IMR-90 (cell line): ENCODE results near the gene NWD2. TPM values are rescaled to one million over a fixed set of nuclear protein-coding genes. Genes with fewer than 3 reads are reported as not detected.

ENCODE experiments used
- ATAC-seq: fragments of 200-7000 bp; cut with Tn5 transposase; 2 replicates; pipeline ENCODE4 v1.9.1; 2020; ENCODE audit warnings: low read depth, mild to moderate bottlenecking, moderate library complexity
- BruUV-seq: library from RNA; stranded (reverse); fragments of 400-500 nt; replicated peaks from 2 replicates; lab custom pipeline; 2021; lab: Mats Ljungman, UMichigan
- CTCF ChIA-PET: fragments of 300-600 bp; formaldehyde crosslinking; extraction: SDS; loops from one replicate; lab custom pipeline; 2021; ENCODE audit warnings: antibody characterized with exemption; lab: Yijun Ruan, JAX
- POLR2A ChIA-PET: fragments of 300-600 bp; sonication (Branson Sonifier 250); formaldehyde crosslinking; loops from one replicate; lab custom pipeline; 2022; ENCODE audit warnings: antibody characterized with exemption; ENCODE audit not compliant: unreplicated experiment; lab: Charles Lee
- DNase-seq: peaks from one replicate; pipeline ENCODE4 v3.0.0; 2013
- H2AFZ ChIP-seq: replicated peaks from 2 replicates; pipeline ENCODE3; 2013; ENCODE audit warnings: low read length, mild to moderate bottlenecking; ENCODE audit not compliant: poor library complexity
- H2AK5ac ChIP-seq: 2 replicates; pipeline ENCODE4 v1.6.1; 2013; ENCODE audit warnings: low read depth, low read length, inconsistent platforms
- H2AK9ac ChIP-seq: replicated peaks from 2 replicates; pipeline ENCODE3; 2013; ENCODE audit warnings: mild to moderate bottlenecking, low read depth, low read length, moderate library complexity; ENCODE audit not compliant: poor library complexity
- H2BK120ac ChIP-seq: 2 replicates; pipeline ENCODE4 v1.6.1; 2013; ENCODE audit warnings: low read depth, low read length, inconsistent platforms
- H2BK15ac ChIP-seq: 3 replicates; pipeline ENCODE4 v1.6.1; 2013; ENCODE audit warnings: low read depth, low read length, inconsistent platforms
- H2BK20ac ChIP-seq: 2 replicates; pipeline ENCODE4 v1.6.1; 2013; ENCODE audit warnings: low read depth, mild to moderate bottlenecking, inconsistent platforms, low read length, moderate library complexity
- H2BK5ac ChIP-seq: 2 replicates; pipeline ENCODE4 v1.6.1; 2013; ENCODE audit warnings: mild to moderate bottlenecking, low read depth, low read length, inconsistent platforms; ENCODE audit not compliant: poor library complexity, severe bottlenecking
- H3K14ac ChIP-seq: replicated peaks from 2 replicates; pipeline ENCODE4 v1.6.1; 2013; ENCODE audit warnings: low read depth, low read length, inconsistent platforms
- H3K18ac ChIP-seq: 2 replicates; pipeline ENCODE4 v1.6.1; 2013; ENCODE audit warnings: low read depth, low read length, control low read depth
- H3K23ac ChIP-seq: 2 replicates; pipeline ENCODE4 v1.6.1; 2013; ENCODE audit warnings: low read depth, low read length, inconsistent platforms
- H3K27ac ChIP-seq: 2 replicates; pipeline ENCODE4 v1.5.1; 2013; ENCODE audit warnings: mild to moderate bottlenecking, control low read depth, low read length; ENCODE audit not compliant: insufficient read depth
- H3K27me3 ChIP-seq: 2 replicates; pipeline ENCODE4 v1.6.1; 2013; ENCODE audit warnings: low read length; ENCODE audit not compliant: control insufficient read depth, insufficient read depth
- H3K36me3 ChIP-seq: 2 replicates; pipeline ENCODE4 v1.6.1; 2013; ENCODE audit warnings: low read length, mixed read lengths; ENCODE audit not compliant: control insufficient read depth, insufficient read depth
- H3K4ac ChIP-seq: 2 replicates; pipeline ENCODE4 v1.6.1; 2013; ENCODE audit warnings: low read depth, low read length, inconsistent platforms
- H3K4me1 ChIP-seq: 2 replicates; pipeline ENCODE4 v1.6.1; 2013; ENCODE audit warnings: low read length, mixed read lengths; ENCODE audit not compliant: control insufficient read depth, insufficient read depth
- H3K4me2 ChIP-seq: 2 replicates; pipeline ENCODE4 v1.6.1; 2013; ENCODE audit warnings: low read depth, mild to moderate bottlenecking, control low read depth, low read length, moderate library complexity
- H3K4me3 ChIP-seq: 2 replicates; pipeline ENCODE4 v1.5.1; 2013; ENCODE audit warnings: low read depth, mild to moderate bottlenecking, control low read depth, low read length, moderate library complexity; ENCODE audit not compliant: insufficient read depth
- H3K56ac ChIP-seq: 2 replicates; pipeline ENCODE4 v1.6.1; 2013; ENCODE audit warnings: low read length, inconsistent platforms; ENCODE audit not compliant: insufficient read depth; ENCODE audit errors: extremely low read depth
- H3K79me1 ChIP-seq, 2 experiments: 2 replicates each; pipeline ENCODE4 v1.6.1; 2013; ENCODE audit warnings: low read length in 2 of 2, inconsistent platforms in 1 of 2, low read depth in 1 of 2
- H3K9ac ChIP-seq: 2 replicates; pipeline ENCODE4 v1.6.1; 2013; ENCODE audit warnings: low read depth, low read length, control low read depth
- H3K9me1 ChIP-seq: 2 replicates; pipeline ENCODE4 v1.6.1; 2013; ENCODE audit warnings: low read length, inconsistent platforms; ENCODE audit not compliant: insufficient read depth
- H3K9me3 ChIP-seq: 2 replicates; pipeline ENCODE4 v1.6.1; 2013; ENCODE audit warnings: low read length; ENCODE audit not compliant: control insufficient read depth, insufficient read depth
- H4K20me1 ChIP-seq: 2 replicates; pipeline ENCODE4 v1.6.1; 2013; ENCODE audit warnings: low read length, inconsistent platforms; ENCODE audit not compliant: insufficient read depth
- H4K5ac ChIP-seq: 2 replicates; pipeline ENCODE4 v1.6.1; 2013; ENCODE audit warnings: mild to moderate bottlenecking, low read depth, low read length, control low read depth
- H4K8ac ChIP-seq, 2 experiments: 2 replicates each; pipeline ENCODE4 v1.6.1; 2013; ENCODE audit warnings: low read depth in 2 of 2, low read length in 2 of 2, control low read depth in 1 of 2, inconsistent platforms in 1 of 2
- H4K91ac ChIP-seq: 2 replicates; pipeline ENCODE4 v1.6.1; 2013; ENCODE audit warnings: low read depth, low read length, inconsistent platforms; ENCODE audit not compliant: insufficient read depth
- BHLHE40 ChIP-seq: fragments of 150-350 bp; IDR thresholded peaks from 2 replicates; pipeline ENCODE4 v1.6.1; 2016; ENCODE audit warnings: mild to moderate bottlenecking, low read depth, low read length
- CHD1 ChIP-seq: IDR thresholded peaks from 2 replicates; pipeline ENCODE4 v1.6.1; 2012; ENCODE audit warnings: low read depth, low read length, improper control_type of control experiment
- MXI1 ChIP-seq: IDR thresholded peaks from 2 replicates; pipeline ENCODE4 v1.6.1; 2012; ENCODE audit warnings: low read depth, mild to moderate bottlenecking, low read length, moderate library complexity, borderline replicate concordance
- NFE2L2 ChIP-seq: fragments of 150-350 bp; IDR thresholded peaks from 2 replicates; pipeline ENCODE4 v1.6.1; 2016; ENCODE audit warnings: low read depth, mild to moderate bottlenecking, low read length
- POLR2A ChIP-seq: IDR thresholded peaks from 2 replicates; pipeline ENCODE4 v1.6.1; 2012; ENCODE audit warnings: mild to moderate bottlenecking, low read depth, low read length
- WGBS, 2 experiments: methylation state at CpG; one replicate each; pipeline versions ENCODE4 v1.1.5 to v1.1.7; 2013; ENCODE audit warnings: missing lambda C conversion rate in 2 of 2; ENCODE audit not compliant: insufficient read length in 1 of 2; ENCODE audit errors: extremely low coverage in 2 of 2; 5-methylcytosine and 5-hydroxymethylcytosine counted together
- dilution Hi-C: fragments of 300-500 bp; cut with HindIII; formaldehyde crosslinking; loops from one replicate; pipeline ENCODE4 v1.14.3; 2018; ENCODE audit warnings: low sequenced_read_pairs; ENCODE audit not compliant: unreplicated experiment
- in situ Hi-C: fragments of 300-500 bp; cut with MboI; formaldehyde crosslinking; loops from 3 replicates; pipeline ENCODE4 v1.14.3; 2019; ENCODE audit warnings: low sequenced_read_pairs, inconsistent platforms, mixed read lengths
- intact Hi-C: fragments of 100-400 bp; cut with micrococcal nuclease; formaldehyde crosslinking; loops from 2 replicates; pipeline ENCODE4 v1.10.0; 2022
- polyA plus RNA-seq, 3 experiments: library from polyadenylated mRNA; depleted of rRNA; stranded (reverse); fragments of >200 nt; gene quantifications; 2 replicates each; pipeline ENCODE4 v1.2.3, GENCODE V29; 2012; ENCODE audit warnings: low replicate concordance in 1 of 3
- total RNA-seq: library from RNA; depleted of rRNA; stranded (reverse); fragments of >200 nt; gene quantifications from 2 replicates; pipeline ENCODE4 v1.2.3, GENCODE V29; 2012

NWD2 gene
- total and polyA plus RNA-seq, 2 of the 4 experiments (the other 2 are of a cell fraction), result not detected

DNA sequence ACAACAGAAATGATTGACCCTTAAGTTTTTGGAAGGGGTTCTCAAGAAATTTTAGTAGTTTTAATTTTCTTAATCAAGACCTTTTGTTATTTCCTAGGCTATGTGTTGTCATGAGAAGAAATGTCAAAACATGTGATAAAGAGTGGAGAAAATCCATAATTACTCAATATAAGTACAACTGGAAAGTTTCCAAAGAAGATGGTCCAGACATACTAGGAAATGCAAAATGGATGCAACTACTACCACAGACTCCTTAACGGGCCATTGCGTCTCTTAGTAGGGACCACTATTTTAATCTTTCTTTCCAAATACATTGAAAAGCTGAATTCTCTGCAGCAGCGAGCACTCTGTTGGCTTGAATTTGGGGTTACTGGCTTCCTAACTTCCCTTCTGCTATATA is 148.8 kb downstream of the NWD2 start:
- dilution Hi-C loops (no loop called here), in situ Hi-C loops (loop anchor here (25.0 kb wide), 1 partner anchor 1031 kb away; no protein-coding TSS in a partner anchor), intact Hi-C loops (no loop called here)
- Histone ChIP-seq H3K4me1 (no peaks in the 10 kb centered on the region), H4K5ac (no peak overlapping the region), H2AFZ (no peak overlapping the region), H3K27ac (no peak overlapping the region), H4K20me1 (no peaks in the 10 kb centered on the region), H2AK9ac (no peak overlapping the region), H2BK120ac (no peak overlapping the region), H2BK20ac (no peak overlapping the region), H3K14ac (no peak overlapping the region), H3K27me3 (no peaks in the 10 kb centered on the region), H4K8ac (no peak overlapping the region), H3K9ac (no peak overlapping the region), H3K4me2 (no peak overlapping the region), H2AK5ac (no peak overlapping the region), H3K9me3 (no peaks in the 10 kb centered on the region), H4K91ac (no peak overlapping the region), H3K4ac (no peak overlapping the region), H3K79me1 (no peaks in the 10 kb centered on the region), H3K9me1 (no peaks in the 10 kb centered on the region), H2BK15ac (no peak overlapping the region), H3K56ac (no peak overlapping the region), H3K23ac (no peak overlapping the region), H2BK5ac (no peak overlapping the region), H3K4me3 (no peak overlapping the region), H3K18ac (no peak overlapping the region), H3K36me3 (no peaks in the 10 kb centered on the region)
- WGBS, 2 experiments, result no CpG with 5 or more reads among the region's 3 CpGs
- ChIA-PET POLR2A (no interaction called here), CTCF (no interaction called here)
- no peak for DNase-seq
- no TSS peak for BruUV-seq
- ATAC-seq, result no peak
- no peak for TF ChIP-seq CHD1
- TF ChIP-seq NFE2L2, result no peak
- TF ChIP-seq POLR2A, result no peak
- no peak for TF ChIP-seq BHLHE40
- no peak for TF ChIP-seq MXI1
